Eye (tissue), 1 donor: Measurements from ENCODE around the gene EIF3F.
A peak's percentile ranks its signal among the peaks of the same experiment; 100 is the strongest.

ENCODE experiments used
- DNase-seq: peaks from one replicate; pipeline ENCODE4 v3.0.0-alpha.2; 2015

Gene EIF3F

GRCh38 chr11:8023831-8024555, 36.9 kb downstream of the EIF3F start:
- DNase-seq: no peak

DNA sequence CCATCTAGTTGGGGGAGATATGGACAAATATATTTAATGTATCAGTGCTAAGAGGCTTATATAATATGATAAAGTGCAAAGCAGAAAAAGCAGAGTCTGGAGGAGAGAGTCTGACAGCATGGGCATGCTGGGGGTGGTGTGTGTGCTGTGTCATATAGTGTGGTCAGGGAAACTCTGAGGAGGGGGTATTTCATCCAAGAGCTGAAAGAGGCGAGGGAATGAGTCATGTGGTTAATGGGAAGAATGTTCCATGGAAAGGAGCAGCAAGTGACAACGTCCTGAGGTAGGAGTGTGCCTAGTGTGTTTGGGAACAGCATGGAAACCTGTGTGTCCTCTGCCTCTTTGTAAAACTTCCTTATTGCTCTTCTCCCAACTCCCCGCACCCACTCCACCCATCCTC, 38.0 kb downstream of the EIF3F start:
- DNase-seq: no peak

DNA sequence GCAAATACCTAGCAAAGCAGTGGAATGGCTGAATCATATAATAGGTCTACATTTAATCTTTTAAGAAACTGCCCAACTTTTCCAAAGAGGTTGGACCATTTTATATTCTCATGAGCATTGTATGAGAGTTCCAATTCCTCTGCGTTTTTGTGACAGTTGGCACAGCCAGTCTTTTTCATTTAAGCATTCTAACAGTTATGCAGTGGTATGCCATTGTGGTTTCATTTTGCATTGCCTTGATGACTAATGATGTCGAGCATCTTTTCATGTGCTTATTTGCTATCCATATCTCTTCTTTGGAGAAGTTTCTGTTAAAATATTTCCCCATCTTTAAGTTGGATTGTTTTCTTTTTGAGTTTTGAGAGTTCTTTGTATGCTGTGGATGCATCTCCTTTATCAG, 38.7 kb downstream of the EIF3F start:
- no peak for DNase-seq

- DNase-seq: no peak
Measured at GRCh38 chr11:8026982-8027381, 39.8 kb downstream of the EIF3F start.

GRCh38 chr11:8028766-8029165, 41.6 kb downstream of the EIF3F start:
- no peak for DNase-seq

DNA sequence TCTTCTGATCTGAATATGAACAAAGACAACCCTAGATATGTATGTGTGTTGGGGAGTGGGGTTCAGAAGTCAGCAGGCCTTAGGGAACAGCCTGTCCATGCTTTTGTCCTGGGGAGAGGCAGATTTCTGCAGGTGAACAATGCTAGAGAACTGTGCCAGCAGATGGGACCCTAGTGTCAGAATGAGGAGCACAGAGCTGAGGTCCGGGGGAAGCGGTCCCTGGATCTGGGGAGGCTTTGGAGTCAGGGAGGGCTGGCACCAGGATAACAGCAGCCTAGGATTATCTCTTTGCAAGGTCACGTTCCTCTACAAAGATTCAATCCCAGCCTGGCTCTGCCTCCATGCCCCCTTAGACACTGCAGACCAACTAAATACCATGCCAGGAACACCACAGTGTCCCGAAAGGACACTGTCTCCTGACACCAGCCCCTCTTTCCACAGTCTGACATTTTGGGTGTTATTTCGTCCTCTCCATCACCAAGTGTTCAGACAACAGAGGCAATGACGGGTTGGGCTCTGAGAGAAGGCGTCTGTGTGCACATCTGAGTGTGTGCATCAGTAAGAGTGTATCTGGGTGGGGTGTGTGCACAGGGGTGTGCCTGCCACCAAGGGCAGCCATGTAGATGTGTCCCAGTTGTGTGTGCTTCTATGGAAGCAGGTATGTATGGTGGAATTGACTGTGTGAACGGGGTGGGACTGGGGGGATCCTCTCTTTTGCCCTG, 43.5 kb downstream of the EIF3F start:
- DNase-seq: no peak

DNA sequence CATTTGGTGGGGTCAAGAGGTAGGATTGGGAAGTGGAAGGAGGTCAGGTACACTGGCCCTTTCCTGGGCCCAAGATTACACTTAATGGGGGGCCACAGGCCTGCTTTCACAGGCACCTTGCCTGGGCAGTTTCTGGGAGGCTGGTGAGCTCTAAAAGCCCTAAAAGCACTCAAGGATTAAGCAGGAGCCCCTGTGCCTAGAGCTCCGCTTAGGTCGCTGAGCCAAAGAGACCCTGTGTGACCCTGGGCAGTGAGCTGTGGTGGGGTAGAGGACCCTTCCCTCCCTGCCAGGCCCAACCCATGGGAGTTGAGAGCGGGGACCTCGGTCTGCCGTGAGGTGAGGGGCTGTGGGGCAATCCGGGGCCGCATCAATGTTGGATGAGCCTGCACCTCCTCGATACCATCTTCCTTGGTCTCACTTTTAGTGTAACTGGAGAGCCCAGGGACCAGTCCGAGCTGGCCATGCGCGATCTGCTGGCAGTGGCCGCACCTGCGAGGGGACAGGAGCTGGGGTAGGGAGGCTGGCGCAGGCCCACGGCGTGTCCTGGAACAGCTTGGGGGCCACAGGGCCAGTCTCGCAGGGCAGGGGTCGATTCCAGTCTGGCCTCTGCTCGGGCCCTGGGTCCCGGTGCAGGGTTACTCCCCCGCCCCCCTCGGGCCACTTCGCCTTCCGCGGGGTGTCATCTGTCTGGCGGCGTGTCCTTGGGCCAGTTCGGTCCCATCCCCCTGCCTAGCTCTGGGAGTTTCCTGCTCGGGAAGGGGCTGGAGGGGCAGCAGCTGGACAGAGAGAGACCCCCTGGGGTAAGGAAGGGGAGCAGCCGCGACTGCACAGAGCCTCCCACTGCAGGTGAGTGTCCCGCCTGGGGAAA, 44.3 kb downstream of the EIF3F start:
- DNase-seq: no peak

- DNase-seq: no peak
Measured at GRCh38 chr11:8032122-8032521, 45.0 kb downstream of the EIF3F start.

DNA sequence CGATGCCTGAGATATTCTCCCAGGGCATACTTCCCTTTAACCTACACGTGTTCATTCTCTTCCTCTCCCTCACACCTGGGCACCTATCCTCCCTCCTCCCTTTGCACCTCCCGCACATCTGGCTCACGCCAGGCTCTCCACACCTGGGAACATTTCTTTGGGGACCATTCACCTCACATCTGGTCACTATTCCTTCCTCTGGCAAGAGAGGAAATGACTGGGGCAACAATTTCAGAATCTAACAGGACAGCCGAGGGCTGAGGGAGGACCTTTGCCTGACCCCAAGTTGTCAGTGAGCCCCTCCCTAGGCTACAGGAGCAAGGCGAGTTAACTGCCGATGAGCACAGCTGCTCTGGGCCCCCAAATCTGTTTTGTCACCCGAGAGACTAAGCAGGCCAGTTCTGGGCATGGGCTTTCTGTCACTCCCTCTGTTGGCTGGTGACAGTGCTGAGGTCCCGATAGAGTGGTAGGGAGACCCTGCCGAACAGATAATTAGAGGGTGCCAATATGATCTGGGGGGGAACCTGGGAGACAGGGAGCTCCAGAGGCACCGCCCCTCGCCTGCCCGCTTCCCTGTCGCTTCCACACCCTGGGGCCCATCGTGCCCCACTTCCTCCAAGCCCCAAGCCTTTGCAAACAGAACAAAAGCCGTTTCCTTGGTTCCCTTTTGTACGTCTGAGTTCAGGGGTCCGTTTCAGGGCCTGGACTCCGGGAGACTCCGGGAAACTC, 45.6 kb downstream of the EIF3F start:
- DNase-seq: no peak

GRCh38 chr11:8033305-8034105, 46.4 kb downstream of the EIF3F start:
- DNase-seq: peak; percentile 95

- DNase-seq: no peak
Measured at GRCh38 chr11:8034106-8034585, 47.0 kb downstream of the EIF3F start.

- no peak for DNase-seq
Measured at GRCh38 chr11:8034604-8035190, 47.6 kb downstream of the EIF3F start.

GRCh38 chr11:8035200-8035855, 48.2 kb downstream of the EIF3F start:
- DNase-seq: peak; percentile 72

- DNase-seq: no peak
Measured at GRCh38 chr11:8036002-8036802, 49.1 kb downstream of the EIF3F start.

GRCh38 chr11:8036986-8037385, 49.8 kb downstream of the EIF3F start:
- no peak for DNase-seq

DNA sequence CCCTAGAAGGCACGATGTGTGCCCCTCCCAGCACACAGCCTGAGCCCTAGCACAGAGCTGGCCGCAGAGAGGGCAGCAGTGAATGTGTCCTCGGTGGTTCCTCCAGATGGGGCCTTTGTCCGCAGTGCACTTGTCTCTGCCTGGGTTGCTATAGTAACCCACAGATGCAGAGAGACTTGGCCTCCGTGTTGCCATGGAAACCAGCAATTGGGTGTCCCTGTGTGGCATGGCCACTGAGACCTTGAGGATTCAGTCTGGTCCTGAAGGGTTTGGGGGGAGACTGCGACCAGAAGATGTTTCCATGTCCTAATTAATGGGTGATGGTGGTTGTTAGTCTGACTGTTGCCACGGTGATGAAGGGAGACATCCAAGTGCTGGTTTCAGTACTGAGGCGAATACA, 51.3 kb downstream of the EIF3F start:
- peak; percentile 90 for DNase-seq

GRCh38 chr11:8038811-8039529, 51.8 kb downstream of the EIF3F start:
- DNase-seq: no peak

DNA sequence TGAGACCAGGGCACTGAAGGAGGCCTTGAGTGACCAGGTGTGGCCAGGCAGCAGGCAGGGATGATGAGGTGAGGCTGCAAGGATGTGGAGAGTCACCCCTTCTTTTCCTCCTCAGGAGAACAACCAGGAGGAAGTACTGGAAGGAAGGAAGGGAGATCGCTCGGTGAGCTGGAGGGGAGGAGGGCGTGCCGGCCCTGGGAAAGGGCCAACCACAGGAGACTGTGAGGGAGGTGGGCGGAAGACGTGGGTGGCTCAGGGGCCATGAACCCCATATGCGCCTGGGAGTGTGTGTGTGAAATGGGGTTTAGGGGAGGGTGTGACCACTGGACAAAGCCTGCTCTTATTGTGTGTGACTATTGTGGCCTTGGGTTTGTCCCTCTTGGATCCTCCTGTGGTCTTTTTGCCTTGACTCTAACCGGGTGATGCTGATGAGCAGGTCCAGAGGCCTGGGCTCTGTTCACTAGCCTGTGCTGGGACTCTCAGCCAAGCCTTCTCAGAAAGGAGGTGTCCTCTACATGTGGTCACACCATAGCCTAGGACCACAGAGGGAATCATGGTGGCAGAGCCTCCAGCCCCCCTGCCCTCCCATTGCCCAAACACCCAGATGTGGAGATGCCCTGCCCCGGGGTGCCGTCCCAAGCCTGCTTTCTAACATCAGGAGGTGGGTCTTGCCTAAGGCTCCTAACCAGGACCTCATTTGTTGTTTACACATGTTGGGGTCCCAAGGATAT, 52.6 kb downstream of the EIF3F start:
- DNase-seq: no peak
